Kidney epithelial cell (primary cell): ENCODE results near the gene C6orf132. TPM values are rescaled to one million over a fixed set of nuclear protein-coding genes. Genes with fewer than 3 reads are reported as not detected.

Experiments
- DNase-seq: peaks from one replicate; pipeline ENCODE4 v3.0.0-alpha.2; 2010; ENCODE audit warnings: low read depth
- H3K27me3 ChIP-seq: 2 replicates; pipeline ENCODE4 v1.6.0; 2011; ENCODE audit warnings: low read length; ENCODE audit not compliant: control insufficient read depth, insufficient read depth
- H3K36me3 ChIP-seq: 2 replicates; pipeline ENCODE4 v1.5.1; 2011; ENCODE audit warnings: low read length; ENCODE audit not compliant: control insufficient read depth, insufficient read depth
- H3K4me3 ChIP-seq: 2 replicates; pipeline ENCODE4 v1.5.1; 2011; ENCODE audit warnings: low read depth, mild to moderate bottlenecking, control low read depth, low read length
- total RNA-seq: library from RNA; depleted of rRNA; stranded (reverse); fragments of >200 nt; gene quantifications from 2 replicates; pipeline ENCODE4 v1.2.3, GENCODE V29; 2015
- TF ChIP-seq, protein P1 (sequence below): IDR thresholded peaks from 2 replicates; pipeline ENCODE4 v1.5.1; 2011; ENCODE audit warnings: mild to moderate bottlenecking, moderate library complexity, low read length, control low read depth, inconsistent platforms; ENCODE audit not compliant: insufficient read depth, poor library complexity, severe bottlenecking

C6orf132 gene
- total RNA-seq, 1 donor from 2014 or later: 18.9 TPM

DNA sequence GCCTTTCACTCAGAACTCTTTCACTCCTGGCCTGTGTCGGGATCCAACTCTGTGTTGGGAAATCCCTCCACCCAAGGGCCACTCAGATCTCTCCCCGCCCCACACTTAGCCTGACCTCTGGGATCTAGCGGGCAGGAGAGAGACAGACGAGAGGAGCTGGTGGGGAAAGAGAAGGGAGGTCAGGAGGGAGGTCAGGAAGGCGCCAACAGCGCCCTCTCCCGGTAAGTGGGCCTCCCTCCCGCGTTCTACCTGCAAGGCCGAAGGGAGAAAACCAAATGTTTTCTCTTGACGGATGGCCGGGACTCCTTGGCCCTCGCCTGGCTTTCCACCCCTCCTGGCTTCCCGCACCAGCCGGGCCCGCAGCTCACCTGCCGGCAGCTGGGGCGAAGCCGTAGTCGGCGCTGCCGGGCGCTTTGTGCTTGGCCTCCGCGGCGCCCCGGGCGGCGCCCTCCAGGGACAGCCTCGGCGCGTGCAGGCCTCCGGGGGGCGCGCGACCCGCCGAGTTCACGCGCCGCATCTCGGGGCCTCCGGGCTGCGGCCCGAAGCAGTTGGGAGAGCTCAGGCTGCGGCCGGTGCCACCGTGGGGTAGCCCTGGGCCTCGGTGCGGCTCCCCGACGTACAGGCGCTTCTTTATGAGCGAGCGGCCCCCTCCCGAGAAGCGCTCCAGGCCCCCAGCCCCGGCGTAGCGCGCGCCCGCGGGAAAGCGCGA is 38.2 kb downstream of the C6orf132 start:
- Histone ChIP-seq H3K36me3 (no peaks in the 10 kb centered on the region), H3K4me3 (no peak overlapping the region), H3K27me3 (no peaks in the 10 kb centered on the region)
- DNase-seq: no peak
- TF ChIP-seq, protein P1, sequence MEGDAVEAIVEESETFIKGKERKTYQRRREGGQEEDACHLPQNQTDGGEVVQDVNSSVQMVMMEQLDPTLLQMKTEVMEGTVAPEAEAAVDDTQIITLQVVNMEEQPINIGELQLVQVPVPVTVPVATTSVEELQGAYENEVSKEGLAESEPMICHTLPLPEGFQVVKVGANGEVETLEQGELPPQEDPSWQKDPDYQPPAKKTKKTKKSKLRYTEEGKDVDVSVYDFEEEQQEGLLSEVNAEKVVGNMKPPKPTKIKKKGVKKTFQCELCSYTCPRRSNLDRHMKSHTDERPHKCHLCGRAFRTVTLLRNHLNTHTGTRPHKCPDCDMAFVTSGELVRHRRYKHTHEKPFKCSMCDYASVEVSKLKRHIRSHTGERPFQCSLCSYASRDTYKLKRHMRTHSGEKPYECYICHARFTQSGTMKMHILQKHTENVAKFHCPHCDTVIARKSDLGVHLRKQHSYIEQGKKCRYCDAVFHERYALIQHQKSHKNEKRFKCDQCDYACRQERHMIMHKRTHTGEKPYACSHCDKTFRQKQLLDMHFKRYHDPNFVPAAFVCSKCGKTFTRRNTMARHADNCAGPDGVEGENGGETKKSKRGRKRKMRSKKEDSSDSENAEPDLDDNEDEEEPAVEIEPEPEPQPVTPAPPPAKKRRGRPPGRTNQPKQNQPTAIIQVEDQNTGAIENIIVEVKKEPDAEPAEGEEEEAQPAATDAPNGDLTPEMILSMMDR: peak; percentile 72

GRCh38 chr6:42103753-42104094 is 38.7 kb downstream of the C6orf132 start:
- H3K36me3 ChIP-seq: no peaks in the 10 kb centered on the region
- H3K27me3 ChIP-seq: no peaks in the 10 kb centered on the region
- no peak for DNase-seq
- TF ChIP-seq, protein P1: no peak
- H3K4me3 ChIP-seq: no peak overlapping the region

GRCh38 chr6:42103216-42103615 is 39.2 kb downstream of the C6orf132 start:
- no peak overlapping the region for H3K4me3 ChIP-seq
- H3K36me3 ChIP-seq: no peaks in the 10 kb centered on the region
- TF ChIP-seq, protein P1: no peak
- no peaks in the 10 kb centered on the region for H3K27me3 ChIP-seq
- no peak for DNase-seq

DNA sequence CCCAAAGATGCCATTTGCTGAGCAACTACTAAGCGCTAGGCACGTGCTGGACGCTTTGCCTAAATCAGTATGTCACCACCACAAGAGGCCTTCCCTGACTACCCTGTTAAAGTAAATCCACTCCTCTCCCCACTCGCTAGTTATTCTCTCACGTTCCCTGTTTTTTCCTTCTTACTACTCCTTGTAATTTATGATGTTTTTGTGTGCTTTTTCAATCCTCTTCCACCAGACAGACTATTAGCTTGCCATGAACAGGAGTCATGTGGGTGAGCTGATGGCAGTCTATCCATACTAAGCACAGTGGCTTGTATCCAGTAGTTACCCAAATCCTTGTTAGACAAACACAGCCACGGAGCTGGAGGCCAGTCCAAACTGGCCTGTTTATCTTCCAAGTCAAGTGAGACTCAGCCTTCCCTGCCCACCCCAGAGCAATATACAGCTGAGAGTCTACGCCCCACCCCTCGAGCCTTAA is 41.2 kb downstream of the C6orf132 start:
- Histone ChIP-seq H3K36me3 (no peaks in the 10 kb centered on the region), H3K27me3 (no peaks in the 10 kb centered on the region), H3K4me3 (no peak overlapping the region)
- TF ChIP-seq, protein P1: no peak
- DNase-seq: no peak

- H3K27me3 ChIP-seq: no peaks in the 10 kb centered on the region
- TF ChIP-seq, protein P1: no peak
- DNase-seq: no peak
- H3K36me3 ChIP-seq: no peaks in the 10 kb centered on the region
- H3K4me3 ChIP-seq: no peak overlapping the region
Observed at GRCh38 chr6:42100029-42100901, 42.2 kb downstream of the C6orf132 start.
